Measurements from ENCODE around the gene TMEM203. TPM values are rescaled to one million over a fixed set of nuclear protein-coding genes. Genes with fewer than 3 reads are reported as not detected.
A peak's percentile ranks its signal among the peaks of the same experiment; 100 is the strongest.

The TMEM203 gene
- total and polyA plus RNA-seq, 2 of the 13 experiments (the other 11 are each of a cell fraction or from before 2014, with no cell fraction given) = 23.4 to 36.7 TPM

DNA sequence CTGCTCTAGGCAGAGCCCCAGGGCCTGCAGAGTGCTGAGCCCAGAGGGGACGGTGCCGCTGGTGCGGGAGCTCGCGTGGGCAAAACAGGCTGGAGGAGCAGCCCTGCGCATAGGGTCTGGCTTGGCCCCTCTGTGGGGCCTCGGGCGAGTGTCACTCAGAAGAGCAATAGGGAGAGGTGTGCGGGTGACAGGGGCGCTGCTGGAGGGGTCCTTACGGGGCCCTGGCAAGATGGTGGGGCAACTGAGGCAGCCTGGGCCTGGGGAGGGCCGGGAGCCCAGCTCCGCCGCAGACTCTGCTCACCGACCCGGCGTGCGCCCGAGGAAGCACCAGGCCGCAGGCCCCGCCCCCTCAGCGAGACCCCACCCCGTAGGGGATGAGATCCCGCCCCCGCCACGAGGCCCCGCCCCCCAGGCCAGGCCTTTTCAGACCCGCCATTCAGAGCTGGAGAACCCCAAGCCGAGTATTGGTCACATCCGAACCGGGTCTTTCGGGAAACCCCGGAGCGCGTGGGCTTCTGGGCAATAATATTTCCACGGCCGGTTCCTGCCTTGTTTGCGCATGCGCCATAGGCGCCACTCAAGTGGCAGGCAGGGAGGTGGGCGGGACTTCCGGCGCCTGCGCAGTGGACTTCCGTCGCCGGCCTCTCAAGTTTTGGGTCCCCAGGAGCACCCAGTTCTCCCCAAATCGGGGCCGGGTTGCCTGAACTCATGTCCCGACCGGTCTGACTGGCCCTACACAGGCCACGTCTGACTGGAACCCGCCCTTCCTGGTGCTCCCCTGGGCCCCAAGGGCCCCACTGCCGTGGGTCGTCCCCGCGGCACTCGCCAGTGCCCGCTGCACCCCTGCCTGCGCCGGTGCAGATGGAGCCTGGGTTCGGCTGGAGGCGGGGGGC, 17.9 kb upstream of the TMEM203 start (continued):
- TF ChIP-seq ZNF547 (CRISPR knock-in tag; IDR thresholded peaks at IDR 0.05) = no peak
- TF ChIP-seq, protein P1, sequence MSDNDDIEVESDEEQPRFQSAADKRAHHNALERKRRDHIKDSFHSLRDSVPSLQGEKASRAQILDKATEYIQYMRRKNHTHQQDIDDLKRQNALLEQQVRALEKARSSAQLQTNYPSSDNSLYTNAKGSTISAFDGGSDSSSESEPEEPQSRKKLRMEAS (IDR thresholded peaks at IDR 0.05) = no peak
- TF ChIP-seq ZSCAN12 (CRISPR knock-in tag; IDR thresholded peaks at IDR 0.05) = no peak
- no peak for TF ChIP-seq ZNF136 (CRISPR knock-in tag; IDR thresholded peaks at IDR 0.05; ENCODE audit: low read depth)
- no peak for TF ChIP-seq SNRNP70 (IDR thresholded peaks at IDR 0.05; ENCODE audit: low read depth, low read length)
- TF ChIP-seq BRCA1 (CRISPR knock-in tag; IDR thresholded peaks at IDR 0.05) = no peak
- TF ChIP-seq RFX5 (IDR thresholded peaks at IDR 0.05; ENCODE audit: low read depth, low read length) = no peak
- TF ChIP-seq, protein P2, sequence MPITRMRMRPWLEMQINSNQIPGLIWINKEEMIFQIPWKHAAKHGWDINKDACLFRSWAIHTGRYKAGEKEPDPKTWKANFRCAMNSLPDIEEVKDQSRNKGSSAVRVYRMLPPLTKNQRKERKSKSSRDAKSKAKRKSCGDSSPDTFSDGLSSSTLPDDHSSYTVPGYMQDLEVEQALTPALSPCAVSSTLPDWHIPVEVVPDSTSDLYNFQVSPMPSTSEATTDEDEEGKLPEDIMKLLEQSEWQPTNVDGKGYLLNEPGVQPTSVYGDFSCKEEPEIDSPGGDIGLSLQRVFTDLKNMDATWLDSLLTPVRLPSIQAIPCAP (CRISPR knock-in tag; IDR thresholded peaks at IDR 0.05; ENCODE audit: low read depth) = no peak
- TF ChIP-seq, protein P3, sequence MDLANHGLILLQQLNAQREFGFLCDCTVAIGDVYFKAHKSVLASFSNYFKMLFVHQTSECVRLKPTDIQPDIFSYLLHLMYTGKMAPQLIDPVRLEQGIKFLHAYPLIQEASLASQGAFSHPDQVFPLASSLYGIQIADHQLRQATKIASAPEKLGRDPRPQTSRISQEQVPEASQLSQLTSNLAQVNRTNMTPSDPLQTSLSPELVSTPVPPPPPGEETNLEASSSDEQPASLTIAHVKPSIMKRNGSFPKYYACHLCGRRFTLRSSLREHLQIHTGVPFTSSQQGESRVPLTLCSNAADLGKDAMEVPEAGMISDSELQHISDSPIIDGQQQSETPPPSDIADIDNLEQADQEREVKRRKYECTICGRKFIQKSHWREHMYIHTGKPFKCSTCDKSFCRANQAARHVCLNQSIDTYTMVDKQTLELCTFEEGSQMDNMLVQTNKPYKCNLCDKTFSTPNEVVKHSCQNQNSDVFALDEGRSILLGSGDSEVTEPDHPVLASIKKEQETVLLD (CRISPR knock-in tag; IDR thresholded peaks at IDR 0.05; ENCODE audit: low read depth) = peak; percentile 6; the same call in 1 of the 2 replicates
- no peak for TF ChIP-seq ZNF432 (CRISPR knock-in tag; IDR thresholded peaks at IDR 0.05; ENCODE audit: borderline replicate concordance)
- TF ChIP-seq ZFYVE20 (CRISPR knock-in tag; IDR thresholded peaks at IDR 0.05; ENCODE audit: borderline replicate concordance, low read depth) = no peak
- no peak for TF ChIP-seq ATAD3A (CRISPR knock-in tag; IDR thresholded peaks at IDR 0.05)
- TF ChIP-seq MTA3 (CRISPR knock-in tag; IDR thresholded peaks at IDR 0.05) = no peak
- peak; percentile 74; the same call in 1 of the 2 replicates for TF ChIP-seq ZNF343 (CRISPR knock-in tag; IDR thresholded peaks at IDR 0.05)
- TF ChIP-seq ONECUT2 (CRISPR knock-in tag; IDR thresholded peaks at IDR 0.05) = no peak
- TF ChIP-seq, protein P4, sequence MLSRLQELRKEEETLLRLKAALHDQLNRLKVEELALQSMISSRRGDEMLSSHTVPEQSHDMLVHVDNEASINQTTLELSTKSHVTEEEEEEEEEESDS (CRISPR knock-in tag; IDR thresholded peaks at IDR 0.05; ENCODE audit: borderline replicate concordance) = no peak
- TF ChIP-seq, protein P5, sequence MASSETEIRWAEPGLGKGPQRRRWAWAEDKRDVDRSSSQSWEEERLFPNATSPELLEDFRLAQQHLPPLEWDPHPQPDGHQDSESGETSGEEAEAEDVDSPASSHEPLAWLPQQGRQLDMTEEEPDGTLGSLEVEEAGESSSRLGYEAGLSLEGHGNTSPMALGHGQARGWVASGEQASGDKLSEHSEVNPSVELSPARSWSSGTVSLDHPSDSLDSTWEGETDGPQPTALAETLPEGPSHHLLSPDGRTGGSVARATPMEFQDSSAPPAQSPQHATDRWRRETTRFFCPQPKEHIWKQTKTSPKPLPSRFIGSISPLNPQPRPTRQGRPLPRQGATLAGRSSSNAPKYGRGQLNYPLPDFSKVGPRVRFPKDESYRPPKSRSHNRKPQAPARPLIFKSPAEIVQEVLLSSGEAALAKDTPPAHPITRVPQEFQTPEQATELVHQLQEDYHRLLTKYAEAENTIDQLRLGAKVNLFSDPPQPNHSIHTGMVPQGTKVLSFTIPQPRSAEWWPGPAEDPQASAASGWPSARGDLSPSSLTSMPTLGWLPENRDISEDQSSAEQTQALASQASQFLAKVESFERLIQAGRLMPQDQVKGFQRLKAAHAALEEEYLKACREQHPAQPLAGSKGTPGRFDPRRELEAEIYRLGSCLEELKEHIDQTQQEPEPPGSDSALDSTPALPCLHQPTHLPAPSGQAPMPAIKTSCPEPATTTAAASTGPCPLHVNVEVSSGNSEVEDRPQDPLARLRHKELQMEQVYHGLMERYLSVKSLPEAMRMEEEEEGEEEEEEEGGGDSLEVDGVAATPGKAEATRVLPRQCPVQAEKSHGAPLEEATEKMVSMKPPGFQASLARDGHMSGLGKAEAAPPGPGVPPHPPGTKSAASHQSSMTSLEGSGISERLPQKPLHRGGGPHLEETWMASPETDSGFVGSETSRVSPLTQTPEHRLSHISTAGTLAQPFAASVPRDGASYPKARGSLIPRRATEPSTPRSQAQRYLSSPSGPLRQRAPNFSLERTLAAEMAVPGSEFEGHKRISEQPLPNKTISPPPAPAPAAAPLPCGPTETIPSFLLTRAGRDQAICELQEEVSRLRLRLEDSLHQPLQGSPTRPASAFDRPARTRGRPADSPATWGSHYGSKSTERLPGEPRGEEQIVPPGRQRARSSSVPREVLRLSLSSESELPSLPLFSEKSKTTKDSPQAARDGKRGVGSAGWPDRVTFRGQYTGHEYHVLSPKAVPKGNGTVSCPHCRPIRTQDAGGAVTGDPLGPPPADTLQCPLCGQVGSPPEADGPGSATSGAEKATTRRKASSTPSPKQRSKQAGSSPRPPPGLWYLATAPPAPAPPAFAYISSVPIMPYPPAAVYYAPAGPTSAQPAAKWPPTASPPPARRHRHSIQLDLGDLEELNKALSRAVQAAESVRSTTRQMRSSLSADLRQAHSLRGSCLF (CRISPR knock-in tag; IDR thresholded peaks at IDR 0.05; ENCODE audit: borderline replicate concordance) = no peak
- no peak for TF ChIP-seq ZSCAN9 (CRISPR knock-in tag; IDR thresholded peaks at IDR 0.05; ENCODE audit: borderline replicate concordance)
- peak; percentile 83 for TF ChIP-seq GATAD1 (CRISPR knock-in tag; IDR thresholded peaks at IDR 0.05)
- TF ChIP-seq, protein P6, sequence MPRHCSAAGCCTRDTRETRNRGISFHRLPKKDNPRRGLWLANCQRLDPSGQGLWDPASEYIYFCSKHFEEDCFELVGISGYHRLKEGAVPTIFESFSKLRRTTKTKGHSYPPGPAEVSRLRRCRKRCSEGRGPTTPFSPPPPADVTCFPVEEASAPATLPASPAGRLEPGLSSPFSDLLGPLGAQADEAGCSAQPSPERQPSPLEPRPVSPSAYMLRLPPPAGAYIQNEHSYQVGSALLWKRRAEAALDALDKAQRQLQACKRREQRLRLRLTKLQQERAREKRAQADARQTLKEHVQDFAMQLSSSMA (CRISPR knock-in tag; IDR thresholded peaks at IDR 0.05) = no peak
- no peak for TF ChIP-seq ZZZ3 (CRISPR knock-in tag; IDR thresholded peaks at IDR 0.05; ENCODE audit: borderline replicate concordance)
- peak; percentile 72 for TF ChIP-seq SP4 (CRISPR knock-in tag; IDR thresholded peaks at IDR 0.05)
